Measurements from ENCODE around the gene IRX2. TPM values are rescaled to one million over a fixed set of nuclear protein-coding genes. Genes with fewer than 3 reads are reported as not detected.

IRX2 gene
- total and polyA plus RNA-seq, 2 of the 4 experiments (the other 2 are of a cell fraction): 0.36 to 0.97 TPM

DNA sequence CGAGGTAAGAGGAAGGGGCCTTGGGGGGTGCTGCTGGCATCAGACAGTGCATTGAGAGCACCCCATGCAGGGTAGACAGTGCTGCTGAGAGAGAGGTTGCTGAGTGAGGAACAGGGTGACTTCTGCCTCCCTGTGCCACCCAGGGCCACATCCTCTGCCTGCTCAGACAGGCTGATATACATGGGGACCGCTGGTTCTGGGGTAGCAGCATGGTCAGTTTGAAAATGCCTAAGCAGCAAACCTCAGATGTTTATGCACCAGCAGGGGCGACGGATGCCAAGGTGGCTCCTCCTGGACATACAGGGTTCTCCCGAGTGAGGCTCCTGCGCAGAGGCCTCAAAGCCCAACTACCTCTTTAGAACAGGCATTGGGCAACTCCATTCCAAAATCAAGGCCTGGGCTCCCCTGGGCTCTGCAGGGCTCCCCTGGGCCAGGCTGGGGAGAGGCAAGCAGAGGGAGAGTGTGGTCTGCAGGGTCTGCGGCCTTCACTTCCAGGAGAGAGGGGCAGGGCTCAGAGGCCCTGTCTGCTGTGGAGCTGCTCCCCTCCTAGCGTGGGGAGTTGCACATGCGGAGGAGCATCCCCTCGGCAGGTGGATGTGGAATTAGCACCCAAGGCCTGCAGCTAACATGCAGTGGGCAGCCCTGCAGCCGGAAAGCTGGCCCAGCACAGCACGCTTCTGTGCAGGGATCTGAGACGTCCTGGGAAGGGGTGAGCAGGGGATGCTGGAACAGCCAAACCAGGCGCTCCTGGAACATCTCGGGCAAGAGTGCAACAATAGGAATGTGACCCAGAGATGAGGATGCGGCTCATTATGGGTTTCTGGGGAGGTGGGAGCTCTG lies 46.5 kb downstream of the IRX2 start:
- Histone ChIP-seq H2BK15ac (ENCODE audit: low read depth, low read length) (no peak overlapping the region), H3K18ac (ENCODE audit: low read depth, low read length) (no peak overlapping the region), H3K14ac (replicated peaks; ENCODE audit: low read depth, low read length) (no peak overlapping the region), H4K91ac (ENCODE audit: insufficient read depth, low read depth, low read length) (no peak overlapping the region), H2BK120ac (ENCODE audit: low read depth, low read length) (no peak overlapping the region), H3K79me1 (ENCODE audit: low read depth in 1 of 2, low read length in 2 of 2) (no peaks in the 10 kb centered on the region), H3K27ac (ENCODE audit: insufficient read depth, low read length) (no peak overlapping the region), H3K23ac (ENCODE audit: low read depth, low read length) (no peak overlapping the region), H2BK20ac (ENCODE audit: low read depth, low read length) (no peak overlapping the region), H3K27me3 (ENCODE audit: control insufficient read depth, insufficient read depth, low read length) (no peaks in the 10 kb centered on the region), H4K20me1 (ENCODE audit: insufficient read depth, low read length) (no peaks in the 10 kb centered on the region), H2AK5ac (ENCODE audit: low read depth, low read length) (no peak overlapping the region), H3K9ac (ENCODE audit: low read depth, low read length) (no peak overlapping the region), H3K4ac (ENCODE audit: low read depth, low read length) (no peak overlapping the region), H2AFZ (replicated peaks; ENCODE audit: low read length, poor library complexity) (no peak overlapping the region), H4K8ac (ENCODE audit: low read depth in 2 of 2, low read length in 2 of 2) (no peak overlapping the region), H2AK9ac (replicated peaks; ENCODE audit: low read depth, low read length, poor library complexity) (no peak overlapping the region), H4K5ac (ENCODE audit: low read depth, low read length) (no peak overlapping the region), H3K9me3 (ENCODE audit: control insufficient read depth, insufficient read depth, low read length) (peaks cover 35% of the 10 kb centered on the region), H2BK5ac (ENCODE audit: low read depth, low read length, poor library complexity, severe bottlenecking) (no peak overlapping the region), H3K4me2 (ENCODE audit: low read depth, low read length) (no peak overlapping the region), H3K4me3 (ENCODE audit: insufficient read depth, low read depth, low read length) (no peak overlapping the region), H3K4me1 (ENCODE audit: control insufficient read depth, insufficient read depth, low read length) (no peaks in the 10 kb centered on the region), H3K56ac (ENCODE audit: extremely low read depth, insufficient read depth, low read length) (no peak overlapping the region), H3K9me1 (ENCODE audit: insufficient read depth, low read length) (no peaks in the 10 kb centered on the region), H3K36me3 (ENCODE audit: control insufficient read depth, insufficient read depth, low read length) (no peaks in the 10 kb centered on the region)
- intact Hi-C loops (cut with micrococcal nuclease): no loop called here
- in situ Hi-C loops (cut with MboI; ENCODE audit: low sequenced_read_pairs): no loop called here
- no peak for DNase-seq
- no peak for TF ChIP-seq CEBPB (IDR thresholded peaks at IDR 0.05; ENCODE audit: low read depth, low read length)
- 54% methylated on average over 9 of the region's 16 CpGs; no CpG with 5 or more reads in 1 of the 2 experiments for WGBS, 2 experiments (ENCODE audit: extremely low coverage in 2 of 2, insufficient read length in 1 of 2)
- ChIA-PET CTCF (no interaction called here), POLR2A (ENCODE audit: unreplicated experiment) (no interaction called here)
- dilution Hi-C loops (cut with HindIII; ENCODE audit: low sequenced_read_pairs, unreplicated experiment): no loop called here
- no TSS peak for BruUV-seq (replicated peaks)
- no peak for ATAC-seq (ENCODE audit: low read depth)
